ENCODE measurements around the gene CAMTA1.

The CAMTA1 gene

GRCh38 chr1:7531562-7532340 is 746.5 kb downstream of the CAMTA1 start:
- no peak for DNase-seq (ENCODE audit: low read depth)
- H3K4me3 ChIP-seq (ENCODE audit: low read length), result no peak overlapping the region
- TF ChIP-seq CTCF (conservative IDR thresholded peaks at IDR 0.05; ENCODE audit: low read length), result no peak

- no peak for DNase-seq (ENCODE audit: low read depth)
- no peak overlapping the region for H3K4me3 ChIP-seq (ENCODE audit: low read length)
- no peak for TF ChIP-seq CTCF (conservative IDR thresholded peaks at IDR 0.05; ENCODE audit: low read length)
Observed at GRCh38 chr1:7533006-7533405, 747.8 kb downstream of the CAMTA1 start.

- H3K4me3 ChIP-seq (ENCODE audit: low read length), result no peak overlapping the region
- TF ChIP-seq CTCF (conservative IDR thresholded peaks at IDR 0.05; ENCODE audit: low read length), result no peak
- DNase-seq (ENCODE audit: low read depth), result peak; percentile 16
Observed at GRCh38 chr1:7534061-7534825, 749.0 kb downstream of the CAMTA1 start.

- no peak for DNase-seq (ENCODE audit: low read depth)
- TF ChIP-seq CTCF (conservative IDR thresholded peaks at IDR 0.05; ENCODE audit: low read length), result no peak
- no peak overlapping the region for H3K4me3 ChIP-seq (ENCODE audit: low read length)
Observed at GRCh38 chr1:7535016-7535415, 749.8 kb downstream of the CAMTA1 start.

GRCh38 chr1:7535934-7536878 is 751.0 kb downstream of the CAMTA1 start:
- no peak for DNase-seq (ENCODE audit: low read depth)
- no peak for TF ChIP-seq CTCF (conservative IDR thresholded peaks at IDR 0.05; ENCODE audit: low read length)
- no peak overlapping the region for H3K4me3 ChIP-seq (ENCODE audit: low read length)

- no peak for DNase-seq (ENCODE audit: low read depth)
- TF ChIP-seq CTCF (conservative IDR thresholded peaks at IDR 0.05; ENCODE audit: low read length), result no peak
- H3K4me3 ChIP-seq (ENCODE audit: low read length), result no peak overlapping the region
Observed at GRCh38 chr1:7536891-7537591, 751.8 kb downstream of the CAMTA1 start.
